Mesodermal cell (in vitro differentiated cells): ENCODE results near the gene CEP72.
"Not testable (repeated sequence)": the region's sequence is repeated elsewhere in the genome, so short reads cannot be mapped to it uniquely, and the experiment has no call there.

Source experiments
- H3K27ac ChIP-seq: 2 replicates; pipeline ENCODE4 v1.7.0; 2013; ENCODE audit warnings: mild to moderate bottlenecking, low read depth, low read length, moderate library complexity; ENCODE audit not compliant: severe bottlenecking
- H3K36me3 ChIP-seq: 2 replicates; pipeline ENCODE4 v1.7.1; 2013; ENCODE audit warnings: mild to moderate bottlenecking, low read length, moderate library complexity; ENCODE audit not compliant: control insufficient read depth, insufficient read depth
- H3K4me1 ChIP-seq: one replicate; pipeline ENCODE4 v1.7.1; 2013; ENCODE audit warnings: mild to moderate bottlenecking, low read length; ENCODE audit not compliant: insufficient read depth, control insufficient read depth, poor library complexity, severe bottlenecking
- H3K4me3 ChIP-seq: 2 replicates; pipeline ENCODE4 v1.7.0; 2013; ENCODE audit warnings: low read length, control low read depth, mild to moderate bottlenecking; ENCODE audit not compliant: insufficient read depth, poor library complexity, severe bottlenecking; ENCODE audit errors: extremely low read depth
- H3K9me3 ChIP-seq: 2 replicates; pipeline ENCODE4 v1.7.1; 2013; ENCODE audit warnings: mild to moderate bottlenecking, low read length, moderate library complexity; ENCODE audit not compliant: control insufficient read depth
- WGBS, 2 experiments: methylation state at CpG; one replicate each; pipeline ENCODE4 v1.1.5; 2013; ENCODE audit warnings: missing lambda C conversion rate in 2 of 2; ENCODE audit not compliant: insufficient coverage in 2 of 2; 5-methylcytosine and 5-hydroxymethylcytosine counted together

The CEP72 gene

GRCh38 chr5:627840-628239 lies 15.7 kb downstream of the CEP72 start:
- peaks cover 43% of the 10 kb centered on the region for H3K36me3 ChIP-seq
- H3K4me3 ChIP-seq: no peak overlapping the region
- WGBS, 2 experiments: 95 to 98% methylated on average over 21 to 24 of the region's 24 CpGs
- no peak overlapping the region for H3K27ac ChIP-seq
- H3K9me3 ChIP-seq: no peaks in the 10 kb centered on the region
- H3K4me1 ChIP-seq: no peaks in the 10 kb centered on the region

- not testable (repeated sequence) for H3K4me3 ChIP-seq, H3K4me1 ChIP-seq, H3K27ac ChIP-seq, H3K9me3 ChIP-seq
- H3K36me3 ChIP-seq: peaks cover 42% of the 10 kb centered on the region
- WGBS, 2 experiments: 90 to 94% methylated on average over 13 to 18 of the region's 21 CpGs
Measured at GRCh38 chr5:628351-629205, 16.4 kb downstream of the CEP72 start.

GRCh38 chr5:633501-633955 lies 21.4 kb downstream of the CEP72 start:
- peaks cover 53% of the 10 kb centered on the region for H3K36me3 ChIP-seq
- WGBS, 2 experiments: 94 to 95% methylated on average over 15 to 18 of the region's 20 CpGs
- no peak overlapping the region for H3K4me3 ChIP-seq
- H3K9me3 ChIP-seq: no peaks in the 10 kb centered on the region
- peak overlapping the region; percentile 45 for H3K27ac ChIP-seq
- no peaks in the 10 kb centered on the region for H3K4me1 ChIP-seq

- peak overlapping the region; percentile 45 for H3K27ac ChIP-seq
- WGBS, 2 experiments: 95 to 98% methylated on average over 11 to 12 of the region's 12 CpGs
Measured at GRCh38 chr5:634191-634590, 22.1 kb downstream of the CEP72 start.

GRCh38 chr5:635306-636055 lies 23.3 kb downstream of the CEP72 start:
- Histone ChIP-seq H3K9me3 (no peaks in the 10 kb centered on the region), H3K36me3 (peaks cover 65% of the 10 kb centered on the region), H3K27ac (no peak overlapping the region), H3K4me1 (no peaks in the 10 kb centered on the region), H3K4me3 (no peak overlapping the region)
- 93 to 95% methylated on average over 12 to 14 of the region's 18 CpGs for WGBS, 2 experiments

More at GRCh38 chr5:634191-634590, 22.1 kb downstream of the CEP72 start:
- Histone ChIP-seq H3K4me1 (no peaks in the 10 kb centered on the region), H3K36me3 (peaks cover 52% of the 10 kb centered on the region), H3K4me3 (no peak overlapping the region), H3K9me3 (no peaks in the 10 kb centered on the region)

GRCh38 chr5:636951-637350 lies 24.8 kb downstream of the CEP72 start:
- WGBS, 2 experiments: 94 to 97% methylated on average over 19 of the region's 20 CpGs
- Histone ChIP-seq H3K27ac (no peak overlapping the region), H3K4me3 (no peak overlapping the region), H3K36me3 (peaks cover 76% of the 10 kb centered on the region), H3K9me3 (no peaks in the 10 kb centered on the region), H3K4me1 (no peaks in the 10 kb centered on the region)

GRCh38 chr5:637581-638450 lies 25.7 kb downstream of the CEP72 start:
- Histone ChIP-seq H3K4me3 (no peak overlapping the region), H3K27ac (no peak overlapping the region), H3K36me3 (peaks cover 82% of the 10 kb centered on the region), H3K9me3 (no peaks in the 10 kb centered on the region), H3K4me1 (no peaks in the 10 kb centered on the region)
- WGBS, 2 experiments: 96 to 98% methylated on average over 40 to 41 of the region's 42 CpGs

GRCh38 chr5:638501-639252 lies 26.5 kb downstream of the CEP72 start:
- H3K4me3 ChIP-seq: no peak overlapping the region
- H3K9me3 ChIP-seq: no peaks in the 10 kb centered on the region
- H3K36me3 ChIP-seq: peaks cover 90% of the 10 kb centered on the region
- H3K4me1 ChIP-seq: no peaks in the 10 kb centered on the region
- WGBS, 2 experiments: 94 to 96% methylated on average over 23 to 27 of the region's 29 CpGs
- no peak overlapping the region for H3K27ac ChIP-seq

- Histone ChIP-seq H3K4me3 (no peak overlapping the region), H3K27ac (no peak overlapping the region), H3K9me3 (no peaks in the 10 kb centered on the region), H3K4me1 (no peaks in the 10 kb centered on the region), H3K36me3 (peaks cover 90% of the 10 kb centered on the region)
- WGBS, 2 experiments: 89 to 100% methylated on average over 8 to 9 of the region's 9 CpGs
Measured at GRCh38 chr5:639253-639530, 27.1 kb downstream of the CEP72 start.
